ENCODE measurements around the gene S1PR2. TPM values are rescaled to one million over a fixed set of nuclear protein-coding genes. Genes with fewer than 3 reads are reported as not detected.

S1PR2 gene
- total and polyA plus RNA-seq, 9 of the 15 experiments (the other 6 are each of a cell fraction or from before 2014, with no cell fraction given), result 1.5 to 3.9 (median 2.0) TPM

- CTCF ChIA-PET (ENCODE audit: low intra/inter-chr PET ratio), result interaction anchor here (0.6 kb wide), 1 partner anchor 8 kb away, joined by 3 read pairs; no protein-coding TSS in a partner anchor
Observed at GRCh38 chr19:10224337-10224736, 6.8 kb downstream of the S1PR2 start.

More at GRCh38 chr19:10224337-10224736, 6.8 kb downstream of the S1PR2 start:
- Histone ChIP-seq H3K9me3 (replicated peaks; ENCODE audit: control insufficient read depth, insufficient read depth, low read depth, low read length) (no peaks in the 10 kb centered on the region), H3K27ac (ENCODE audit: extremely low read depth, low read depth, low read length) (no peak overlapping the region), H3K9me1 (ENCODE audit: control insufficient read depth, insufficient read depth, low read length) (no peaks in the 10 kb centered on the region), H3K4me2 (ENCODE audit: insufficient read depth, low read length) (no peak overlapping the region), H3K4me3 (no peak overlapping the region), H3K36me3 (ENCODE audit: control insufficient read depth, insufficient read depth, low read length) (peaks cover 11% of the 10 kb centered on the region; the same call in 1 of the 3 replicates), H4K20me1 (replicated peaks; ENCODE audit: control insufficient read depth, insufficient read depth, low read length) (0 out of 2 replicates have a peak, but pooled peaks cover 4% of the 10 kb centered on the region), H3K79me2 (ENCODE audit: control insufficient read depth, insufficient read depth, low read length) (peaks cover 2% of the 10 kb centered on the region; the same call in 1 of the 3 replicates), H3K9ac (ENCODE audit: insufficient read depth in 1 of 2, low read depth in 2 of 2, low read length in 2 of 2) (peak overlapping the region in 1 of 2 experiments; percentile 42; a peak in 1 of 4 replicates), H2AFZ (ENCODE audit: low read depth, low read length) (no peak overlapping the region), H3K27me3 (ENCODE audit: control insufficient read depth in 2 of 2, insufficient read depth in 2 of 2, low read length in 2 of 2) (no peaks in the 10 kb centered on the region), H3K4me1 (replicated peaks in 1 of 2; ENCODE audit: control insufficient read depth in 2 of 2, insufficient read depth in 2 of 2, low read length in 2 of 2) (peaks cover 7 to 26% of the 10 kb centered on the region in 2 experiments; a peak in 3 of 5 replicates)
- 96% methylated on average over 23 of the region's 23 CpGs for WGBS (ENCODE audit: insufficient coverage, low coverage, missing lambda C conversion rate)
- ATAC-seq, result no peak
- POLR2A ChIA-PET, result interaction anchor here (0.7 kb wide), 1 partner anchor 17 kb away, joined by 3 read pairs; no protein-coding TSS in a partner anchor
- in situ Hi-C loops (cut with MboI), result no loop called here
- intact Hi-C loops (cut with micrococcal nuclease), result no loop called here
- BruUV-seq (replicated peaks), result no TSS peak
- TF ChIP-seq ZMIZ1 (IDR thresholded peaks at IDR 0.05; ENCODE audit: low read depth in 2 of 2, low read length in 2 of 2) (no peak), SLC30A9 (CRISPR knock-in tag; IDR thresholded peaks at IDR 0.05) (no peak), ELF2 (CRISPR knock-in tag; IDR thresholded peaks at IDR 0.05) (no peak), SREBF1 (IDR thresholded peaks at IDR 0.05; ENCODE audit: borderline replicate concordance, low read depth, low read length) (no peak), POLR2AphosphoS5 (IDR thresholded peaks at IDR 0.05; ENCODE audit: control insufficient read depth, insufficient read depth, low read depth, low read length) (no peak), ZNF695 (CRISPR knock-in tag; IDR thresholded peaks at IDR 0.05) (no peak), ZNF274 (IDR thresholded peaks at IDR 0.05; ENCODE audit: borderline replicate concordance, low read depth, low read length) (no peak), CGGBP1 (CRISPR knock-in tag; IDR thresholded peaks at IDR 0.05) (no peak), PHB (CRISPR knock-in tag; IDR thresholded peaks at IDR 0.05) (no peak), SP1 (CRISPR knock-in tag; IDR thresholded peaks at IDR 0.05) (no peak), ZNF316 (IDR thresholded peaks at IDR 0.05) (no peak), ZNF41 (CRISPR knock-in tag; conservative IDR thresholded peaks at IDR 0.05) (no peak), ARID1B (IDR thresholded peaks at IDR 0.05) (no peak)
- no peak for DNase-seq (ENCODE audit: extremely low read depth in 1 of 4, low spot score in 3 of 4)
- FAIRE-seq, result no peak

All from K562 (cell line).